NB4 (cell line): ENCODE data around the gene IDUA.

Source experiments
- DNase-seq: peaks from one replicate; pipeline ENCODE4 v3.0.0; 2010; ENCODE audit warnings: low read depth
- H3K4me3 ChIP-seq: one replicate; pipeline ENCODE4 v1.5.1; 2011; ENCODE audit warnings: mild to moderate bottlenecking, low read depth, low read length, moderate library complexity
- CTCF ChIP-seq: IDR thresholded peaks from one replicate; pipeline ENCODE4 v1.5.1; 2012; ENCODE audit warnings: low read depth, low read length
- MYC ChIP-seq: IDR thresholded peaks from 2 replicates; pipeline ENCODE4 v1.6.1; 2011; ENCODE audit warnings: low read depth, low read length
- POLR2A ChIP-seq: IDR thresholded peaks from 2 replicates; pipeline ENCODE4 v1.6.1; 2011; ENCODE audit warnings: mild to moderate bottlenecking; ENCODE audit not compliant: insufficient read length; ENCODE audit errors: extremely low read depth
- TF ChIP-seq, protein P1 (sequence below): IDR thresholded peaks from 2 replicates; pipeline ENCODE4 v1.6.1; 2011; ENCODE audit warnings: low read depth, low read length

Gene IDUA

GRCh38 chr4:962231-963208, 24.3 kb upstream of the IDUA start:
- TF ChIP-seq MYC, result no peak
- TF ChIP-seq, protein P1, sequence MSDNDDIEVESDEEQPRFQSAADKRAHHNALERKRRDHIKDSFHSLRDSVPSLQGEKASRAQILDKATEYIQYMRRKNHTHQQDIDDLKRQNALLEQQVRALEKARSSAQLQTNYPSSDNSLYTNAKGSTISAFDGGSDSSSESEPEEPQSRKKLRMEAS, result no peak
- no peak for TF ChIP-seq CTCF
- TF ChIP-seq POLR2A, result no peak
- H3K4me3 ChIP-seq, result no peak overlapping the region
- no peak for DNase-seq

- no peak for TF ChIP-seq POLR2A
- no peak for TF ChIP-seq MYC
- no peak for TF ChIP-seq CTCF
- TF ChIP-seq, protein P1, result no peak
- DNase-seq, result no peak
- H3K4me3 ChIP-seq, result no peak overlapping the region
These were observed 23.3 kb upstream of the IDUA start for GRCh38 chr4:963276-964225.

DNA sequence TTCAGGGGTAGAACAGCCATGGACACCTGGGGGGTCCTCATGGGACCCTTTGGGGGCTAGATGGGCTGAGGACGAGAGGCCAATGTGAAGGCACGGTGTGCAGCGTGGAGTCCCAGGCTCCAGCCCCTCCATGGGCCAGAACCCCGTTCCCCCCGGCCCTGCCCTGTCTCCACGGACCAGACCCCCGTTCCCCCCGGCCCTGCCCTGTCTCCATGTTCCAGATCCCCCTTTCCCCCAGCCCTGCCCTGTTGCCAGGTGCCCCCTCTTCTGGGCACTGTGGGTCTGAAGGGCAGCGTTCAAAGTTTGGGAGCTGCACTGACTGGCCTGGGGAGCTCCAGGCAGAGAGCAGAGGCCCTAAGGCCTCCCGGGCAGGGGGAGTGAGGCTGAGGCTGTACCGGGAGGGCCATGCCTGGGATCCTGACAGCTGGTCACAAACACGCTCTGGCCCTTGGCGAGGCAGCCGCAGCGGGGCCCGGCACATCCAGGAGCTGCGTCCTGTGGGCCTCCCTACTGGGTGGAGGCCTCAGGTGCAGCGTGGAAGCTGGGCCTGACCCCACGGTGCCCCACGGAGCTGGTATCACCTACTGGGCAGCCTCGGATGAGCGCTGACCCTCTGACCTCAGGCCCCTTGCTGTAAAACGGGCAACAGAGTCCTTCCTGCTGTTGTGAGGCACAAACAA, 22.4 kb upstream of the IDUA start:
- no peak overlapping the region for H3K4me3 ChIP-seq
- no peak for DNase-seq
- TF ChIP-seq MYC (no peak), POLR2A (no peak), CTCF (no peak)
- TF ChIP-seq, protein P1, result no peak

- H3K4me3 ChIP-seq, result no peak overlapping the region
- TF ChIP-seq, protein P1, result no peak
- no peak for TF ChIP-seq POLR2A
- TF ChIP-seq MYC, result no peak
- TF ChIP-seq CTCF, result no peak
- no peak for DNase-seq
These were observed 21.6 kb upstream of the IDUA start for GRCh38 chr4:965048-965765.

- TF ChIP-seq POLR2A, result no peak
- TF ChIP-seq MYC, result no peak
- TF ChIP-seq CTCF, result no peak
- TF ChIP-seq, protein P1, result no peak
- DNase-seq, result no peak
- H3K4me3 ChIP-seq, result no peak overlapping the region
These were observed 21.1 kb upstream of the IDUA start for GRCh38 chr4:965766-966134.
